Measurements from ENCODE around the gene MAP3K20.

Gene MAP3K20

GRCh38 chr2:173050684-173051083 is 25.0 kb upstream of the MAP3K20 start:
- Histone ChIP-seq H3K9ac (ENCODE audit: low read depth, low read length) (no peak overlapping the region), H3K27me3 (ENCODE audit: insufficient read depth, low read length, poor library complexity) (peaks cover 7% of the 10 kb centered on the region), H3K4me2 (ENCODE audit: insufficient read depth, low read length) (no peak overlapping the region), H4K20me1 (ENCODE audit: insufficient read depth, low read length) (no peaks in the 10 kb centered on the region), H3K4me1 (ENCODE audit: insufficient read depth, low read length) (no peaks in the 10 kb centered on the region), H3K36me3 (ENCODE audit: insufficient read depth, low read length) (no peaks in the 10 kb centered on the region), H2AFZ (ENCODE audit: low read depth, low read length) (no peak overlapping the region), H3K27ac (ENCODE audit: low read length) (no peak overlapping the region), H3K9me3 (ENCODE audit: insufficient read depth, low read length, severe bottlenecking) (no peaks in the 10 kb centered on the region), H3K79me2 (ENCODE audit: insufficient read depth, low read length) (no peaks in the 10 kb centered on the region), H3K4me3 (ENCODE audit: low read depth in 1 of 2, low read length in 2 of 2) (no peak overlapping the region)
- no peak for DNase-seq
- ATAC-seq (ENCODE audit: insufficient read depth, low read depth) = no peak
- no peak for TF ChIP-seq EZH2 (IDR thresholded peaks at IDR 0.05; ENCODE audit: borderline replicate concordance, low read depth, low read length, severe bottlenecking)
- no peak for TF ChIP-seq CTCF (IDR thresholded peaks at IDR 0.05; ENCODE audit: borderline replicate concordance, extremely low read depth, low read length, poor library complexity, severe bottlenecking)

- Histone ChIP-seq H3K9ac (ENCODE audit: low read depth, low read length) (no peak overlapping the region), H4K20me1 (ENCODE audit: insufficient read depth, low read length) (no peaks in the 10 kb centered on the region), H3K9me3 (ENCODE audit: insufficient read depth, low read length, severe bottlenecking) (no peaks in the 10 kb centered on the region), H3K27me3 (ENCODE audit: insufficient read depth, low read length, poor library complexity) (peaks cover 7% of the 10 kb centered on the region), H3K36me3 (ENCODE audit: insufficient read depth, low read length) (no peaks in the 10 kb centered on the region), H3K27ac (ENCODE audit: low read length) (no peak overlapping the region), H3K79me2 (ENCODE audit: insufficient read depth, low read length) (no peaks in the 10 kb centered on the region), H3K4me1 (ENCODE audit: insufficient read depth, low read length) (no peaks in the 10 kb centered on the region), H3K4me3 (ENCODE audit: low read depth in 1 of 2, low read length in 2 of 2) (no peak overlapping the region), H2AFZ (ENCODE audit: low read depth, low read length) (no peak overlapping the region), H3K4me2 (ENCODE audit: insufficient read depth, low read length) (no peak overlapping the region)
- no peak for DNase-seq
- no peak for ATAC-seq (ENCODE audit: insufficient read depth, low read depth)
- TF ChIP-seq CTCF (IDR thresholded peaks at IDR 0.05; ENCODE audit: borderline replicate concordance, extremely low read depth, low read length, poor library complexity, severe bottlenecking) = no peak
- no peak for TF ChIP-seq EZH2 (IDR thresholded peaks at IDR 0.05; ENCODE audit: borderline replicate concordance, low read depth, low read length, severe bottlenecking)
Measured at GRCh38 chr2:173051463-173052215, 24.0 kb upstream of the MAP3K20 start.

- Histone ChIP-seq H3K4me3 (ENCODE audit: low read depth in 1 of 2, low read length in 2 of 2) (no peak overlapping the region), H3K27me3 (ENCODE audit: insufficient read depth, low read length, poor library complexity) (peaks cover 7% of the 10 kb centered on the region), H4K20me1 (ENCODE audit: insufficient read depth, low read length) (no peaks in the 10 kb centered on the region), H3K27ac (ENCODE audit: low read length) (no peak overlapping the region), H3K9ac (ENCODE audit: low read depth, low read length) (no peak overlapping the region), H3K9me3 (ENCODE audit: insufficient read depth, low read length, severe bottlenecking) (no peaks in the 10 kb centered on the region), H2AFZ (ENCODE audit: low read depth, low read length) (no peak overlapping the region), H3K4me2 (ENCODE audit: insufficient read depth, low read length) (no peak overlapping the region), H3K36me3 (ENCODE audit: insufficient read depth, low read length) (no peaks in the 10 kb centered on the region), H3K79me2 (ENCODE audit: insufficient read depth, low read length) (no peaks in the 10 kb centered on the region), H3K4me1 (ENCODE audit: insufficient read depth, low read length) (no peaks in the 10 kb centered on the region)
- ATAC-seq (ENCODE audit: insufficient read depth, low read depth) = no peak
- DNase-seq = no peak
- TF ChIP-seq CTCF (IDR thresholded peaks at IDR 0.05; ENCODE audit: borderline replicate concordance, extremely low read depth, low read length, poor library complexity, severe bottlenecking) (no peak), EZH2 (IDR thresholded peaks at IDR 0.05; ENCODE audit: borderline replicate concordance, low read depth, low read length, severe bottlenecking) (no peak)
Measured at GRCh38 chr2:173053043-173053699, 22.5 kb upstream of the MAP3K20 start.

All from DND-41 (cell line).